NCI-H69 (cell line): ENCODE measurements around the gene BUD23.

Source experiments
- DNase-seq: peaks from one replicate; lab custom pipeline; 2025; lab: John Stamatoyannopoulos, UW

Gene BUD23

DNA sequence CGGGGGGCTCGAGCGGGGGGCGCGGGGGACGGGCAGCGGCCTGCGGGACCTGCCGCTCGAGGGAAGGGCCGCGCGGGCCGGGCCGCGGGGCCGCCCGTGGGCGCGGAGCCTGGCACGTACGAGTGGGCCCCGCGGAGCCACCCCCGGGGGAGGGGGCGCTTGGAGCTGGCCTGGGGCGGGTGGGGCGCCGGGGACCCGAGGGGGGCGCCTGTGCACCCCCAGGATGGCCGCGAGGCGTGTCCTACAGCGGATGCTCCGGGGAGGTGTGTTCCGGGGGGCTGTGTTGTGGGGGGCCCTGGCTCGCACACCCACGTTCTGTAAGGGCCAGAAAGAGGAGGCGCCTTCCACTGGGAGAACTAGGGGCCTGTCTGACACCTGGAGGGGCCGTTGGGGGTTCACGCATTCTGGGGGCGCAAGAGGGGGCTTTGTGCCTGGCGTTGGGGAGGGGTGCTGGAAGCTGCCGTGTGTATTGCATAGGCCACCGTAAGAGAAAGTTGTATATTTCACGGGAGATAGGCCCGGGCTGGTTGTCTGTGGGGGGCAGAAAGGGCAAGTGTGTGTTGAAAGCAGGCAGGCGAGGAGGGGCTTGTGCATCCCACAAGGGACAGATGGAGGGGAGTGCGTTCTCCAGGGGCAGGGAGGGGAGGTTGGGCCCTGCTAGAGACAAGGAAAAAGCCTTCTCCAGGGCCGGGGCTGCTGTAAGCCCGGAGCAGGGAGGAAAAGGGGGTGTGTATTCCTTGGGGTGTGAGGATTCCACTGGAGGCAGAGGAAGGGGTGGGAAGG, 15.1 kb upstream of the BUD23 start:
- DNase-seq = peak; percentile 72

DNA sequence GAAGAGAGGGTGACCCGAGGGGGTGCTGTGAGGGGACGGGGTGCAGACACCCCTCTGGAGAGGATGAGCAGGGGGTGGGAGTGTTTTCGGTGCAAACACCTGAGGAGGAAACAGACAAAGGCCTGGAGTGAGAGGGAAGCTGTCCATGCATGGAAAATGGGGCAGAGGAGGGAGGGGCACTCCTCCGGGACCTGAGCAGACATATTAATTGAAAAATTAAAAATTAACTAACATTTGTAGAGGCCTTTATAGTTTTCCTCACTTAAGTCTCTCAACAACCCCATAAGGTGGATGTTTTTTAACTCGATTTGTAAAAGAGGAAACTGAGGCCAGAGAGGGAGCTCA, 14.5 kb upstream of the BUD23 start:
- no peak for DNase-seq

- DNase-seq = no peak
Observed at GRCh38 chr7:73669288-73669701, 14.1 kb upstream of the BUD23 start.

DNA sequence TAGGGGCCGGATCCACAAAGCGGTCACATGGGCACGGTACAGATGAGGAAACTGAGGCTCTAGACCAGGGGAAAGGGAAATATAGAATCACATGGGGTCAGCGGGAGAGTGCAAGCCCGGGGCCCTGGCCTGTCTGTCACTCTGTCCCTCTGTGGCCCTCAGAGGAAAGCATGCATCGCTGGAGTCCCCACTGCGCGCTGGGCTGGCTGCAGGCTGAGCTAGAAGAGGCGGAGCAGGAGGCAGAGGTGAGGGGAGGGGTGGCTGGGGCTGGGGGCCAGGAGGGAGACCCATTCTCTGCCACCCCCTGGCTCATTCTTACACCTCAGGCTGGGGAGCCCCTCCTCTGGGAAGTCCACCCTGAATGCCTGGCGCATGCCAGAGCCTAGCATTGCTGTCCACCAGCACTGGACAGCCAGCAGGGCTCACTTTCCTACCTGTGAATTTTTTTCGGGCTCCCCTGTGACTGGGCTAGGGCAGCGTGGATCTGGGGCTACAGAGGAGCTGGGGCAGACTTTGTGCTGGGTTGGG, 13.5 kb upstream of the BUD23 start:
- DNase-seq = no peak

DNA sequence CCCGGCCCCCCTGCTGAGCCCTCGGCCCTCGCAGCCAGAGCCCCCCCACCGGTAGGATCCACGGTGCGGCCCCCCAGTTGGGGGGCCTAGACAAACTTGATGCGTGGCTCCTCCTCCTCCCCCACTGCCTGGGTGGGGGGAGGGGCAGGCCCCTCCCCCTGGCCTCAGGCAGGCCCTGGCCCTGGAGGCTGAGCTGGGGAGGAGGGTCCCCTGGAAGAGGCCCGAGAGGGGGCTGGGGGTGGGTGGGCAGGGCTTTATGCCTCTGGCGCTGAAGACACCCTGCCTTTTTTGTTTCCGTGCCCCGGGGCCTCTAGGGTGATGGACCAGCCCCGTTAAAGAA, 12.1 kb upstream of the BUD23 start:
- DNase-seq = no peak

- no peak for DNase-seq
Observed at GRCh38 chr7:73671857-73672445, 11.4 kb upstream of the BUD23 start.

GRCh38 chr7:73674468-73675124, 8.8 kb upstream of the BUD23 start:
- DNase-seq = no peak

- DNase-seq = peak; percentile 29
Observed at GRCh38 chr7:73676062-73676461, 7.3 kb upstream of the BUD23 start.

GRCh38 chr7:73678862-73679261, 4.5 kb upstream of the BUD23 start:
- DNase-seq = no peak

GRCh38 chr7:73679709-73680108, 3.7 kb upstream of the BUD23 start:
- DNase-seq = no peak

- DNase-seq = no peak
Observed at GRCh38 chr7:73680501-73680900, 2.9 kb upstream of the BUD23 start.

DNA sequence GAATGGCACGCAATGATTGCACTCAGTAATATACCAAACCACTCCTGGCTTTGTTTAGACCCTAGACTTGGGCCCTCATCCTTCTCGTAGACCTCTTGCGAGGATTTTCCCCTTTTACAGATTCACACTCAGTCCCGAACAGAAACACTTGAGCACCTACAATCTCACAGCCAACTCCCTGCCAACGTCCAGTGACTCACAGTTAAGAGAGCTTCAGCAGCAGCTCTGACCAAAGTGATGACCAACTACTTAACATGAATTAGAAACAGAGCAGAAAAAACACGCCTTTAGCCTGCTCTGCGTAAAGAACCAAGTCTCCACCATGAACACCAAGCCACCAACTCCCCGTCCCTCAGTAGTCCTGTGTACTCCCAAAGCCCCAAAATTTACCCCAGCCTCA, 2.4 kb upstream of the BUD23 start:
- DNase-seq = no peak

GRCh38 chr7:73682745-73683055, 697 bp upstream of the BUD23 start:
- peak; percentile 46 for DNase-seq

DNA sequence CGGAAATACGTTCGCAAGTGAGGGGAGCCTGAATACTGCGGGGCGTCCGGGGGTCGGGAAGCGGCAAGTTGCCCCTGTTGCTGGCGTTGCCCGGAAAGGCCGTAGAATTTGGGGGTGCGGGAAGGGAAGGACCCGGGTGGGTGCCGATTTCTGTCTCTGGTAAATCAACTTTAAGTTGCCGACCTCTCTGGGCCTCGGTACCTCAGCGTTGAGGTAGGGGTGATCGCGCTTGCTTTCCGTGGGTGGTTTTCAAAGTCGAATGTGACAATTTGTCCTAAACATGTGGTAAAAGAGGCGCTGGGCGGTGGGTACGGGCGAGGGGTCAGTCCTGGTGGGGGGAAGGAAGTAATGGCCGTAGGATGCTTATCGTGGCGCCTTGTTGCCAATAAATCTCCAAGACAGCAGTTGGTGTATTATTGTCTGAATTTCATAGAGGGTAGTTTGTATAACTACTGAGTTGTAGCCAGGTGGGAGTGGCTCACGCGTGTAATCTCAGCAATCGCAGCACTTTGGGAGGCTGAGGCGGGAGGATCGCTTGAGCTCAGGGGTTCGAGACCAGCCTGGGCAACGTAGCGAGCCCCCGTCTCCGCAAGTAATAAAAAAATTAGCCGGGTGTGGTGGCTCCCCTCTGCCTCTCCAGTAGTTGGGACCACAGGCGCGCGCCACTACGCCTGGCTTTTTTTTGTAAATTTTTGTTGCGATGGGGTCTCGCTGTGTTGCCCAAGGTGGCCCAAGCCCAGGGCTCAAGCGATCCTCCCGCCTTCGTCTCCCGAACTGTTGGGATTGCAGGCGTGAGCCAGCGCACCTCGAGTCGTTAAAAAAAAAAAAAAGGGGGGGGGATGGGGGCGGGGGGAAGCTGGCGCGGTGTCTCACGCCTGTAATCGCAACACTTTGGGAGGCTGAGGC, 644 bp downstream of the BUD23 start:
- peak; percentile 44 for DNase-seq

GRCh38 chr7:73685311-73685710, 1.9 kb downstream of the BUD23 start:
- no peak for DNase-seq

DNA sequence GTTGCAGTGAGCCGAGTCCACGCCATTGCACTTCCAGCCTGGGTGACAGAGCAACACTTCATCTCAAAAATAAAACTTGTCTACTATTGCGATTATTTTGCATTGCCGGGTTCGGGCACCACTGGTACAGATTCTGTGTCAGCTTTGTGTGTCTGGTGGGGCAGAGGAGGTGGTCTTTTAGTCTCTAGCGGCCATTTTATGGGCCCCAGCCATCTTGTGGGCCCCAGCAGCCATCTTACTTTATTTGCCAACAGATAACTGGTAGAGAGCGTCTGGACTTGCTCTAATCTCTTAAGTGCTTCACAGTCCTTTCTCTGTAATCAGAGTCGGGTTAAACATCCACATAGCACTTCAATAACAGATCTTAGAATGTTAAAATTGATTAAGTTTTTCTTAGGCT, 4.9 kb downstream of the BUD23 start:
- no peak for DNase-seq

DNA sequence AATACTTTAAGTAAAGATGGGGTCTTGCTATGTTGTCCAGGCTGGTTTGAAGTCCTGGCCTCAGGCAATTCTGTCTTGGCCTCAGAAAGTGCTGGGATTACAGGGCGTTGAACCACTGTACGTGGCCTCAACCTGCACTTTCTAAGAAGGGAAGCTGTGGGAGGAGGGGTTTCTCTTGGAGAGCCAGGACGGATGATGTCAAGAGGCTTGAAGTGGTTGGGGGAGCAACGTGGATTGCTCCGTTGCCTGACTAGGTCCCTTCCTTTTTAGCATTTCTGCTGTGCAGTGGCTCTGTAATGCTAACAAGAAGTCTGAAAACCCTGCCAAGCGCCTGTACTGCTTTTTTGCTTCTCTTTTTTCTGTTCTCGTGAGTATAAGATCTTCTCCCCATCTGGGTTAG, 7.2 kb downstream of the BUD23 start:
- DNase-seq = no peak

DNA sequence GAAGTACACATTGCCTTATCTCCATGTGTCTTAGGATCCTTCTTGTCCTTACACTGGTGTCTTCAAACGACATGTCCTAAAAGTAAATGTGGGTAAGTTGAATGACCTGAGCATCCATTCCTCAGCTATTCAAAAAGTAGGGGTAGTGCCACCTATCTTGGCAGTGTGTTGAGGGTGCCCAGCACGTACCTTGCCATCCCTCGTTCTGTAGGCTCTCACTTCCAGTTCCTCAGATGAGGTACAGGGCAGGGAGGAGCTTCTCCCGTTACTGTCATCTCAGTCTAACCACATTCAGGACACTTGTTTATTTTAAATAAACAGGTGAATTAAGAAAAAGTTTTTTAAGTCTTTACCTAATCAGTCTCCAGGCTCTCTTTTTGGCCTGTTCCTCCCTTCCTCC, 13.0 kb downstream of the BUD23 start:
- no peak for DNase-seq

- no peak for DNase-seq
Observed at GRCh38 chr7:73698410-73698809, 15.0 kb downstream of the BUD23 start.

- no peak for DNase-seq
Observed at GRCh38 chr7:73699370-73700068, 16.1 kb downstream of the BUD23 start.

DNA sequence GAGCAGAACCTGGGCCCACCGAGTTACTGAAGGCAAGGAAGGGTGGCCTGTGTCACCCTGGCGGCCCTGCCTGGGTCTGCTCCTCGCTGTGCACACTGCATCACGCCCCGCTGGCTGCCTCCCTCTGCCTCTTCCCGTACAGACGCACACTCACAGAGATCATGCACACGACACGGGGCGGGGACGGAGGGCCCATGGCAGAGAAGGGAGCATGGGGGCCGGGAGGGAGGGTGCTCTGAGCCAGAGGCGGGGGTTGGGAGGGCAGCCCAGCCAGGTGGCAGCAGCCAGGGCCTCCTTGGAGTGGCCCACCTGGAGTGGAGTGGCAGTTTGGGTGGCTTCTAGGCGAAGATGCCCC, 16.6 kb downstream of the BUD23 start:
- no peak for DNase-seq

DNA sequence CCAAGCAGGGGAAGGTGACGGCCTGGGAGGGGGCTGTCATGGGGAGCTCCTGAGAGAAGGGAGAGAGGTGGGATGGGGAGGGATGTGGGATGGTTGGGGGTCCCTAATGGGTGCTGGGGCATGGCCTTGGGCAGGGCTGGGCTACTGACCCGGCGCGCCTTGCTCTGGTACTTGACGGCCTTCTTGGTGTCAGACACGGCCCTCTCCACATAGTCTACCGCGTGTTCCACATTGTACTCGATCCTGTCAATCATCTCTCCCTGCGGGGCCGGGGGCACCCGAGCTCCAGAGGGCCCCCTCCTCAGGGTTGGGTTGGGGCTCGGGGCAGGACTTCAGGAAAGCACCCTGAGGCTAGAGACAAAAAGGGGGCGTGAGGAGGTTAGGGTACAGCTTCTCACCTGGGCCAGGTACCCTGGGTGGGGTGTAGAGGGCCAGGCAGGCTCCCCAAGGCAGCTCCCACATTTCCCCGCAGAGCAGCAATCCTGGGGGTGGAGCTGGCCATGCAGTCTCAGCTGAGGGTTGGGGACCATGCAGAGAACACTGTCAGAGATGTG, 17.3 kb downstream of the BUD23 start:
- DNase-seq = no peak
